ENCODE measurements around the gene HSP90B1.
A peak's percentile ranks its signal among the peaks of the same experiment; 100 is the strongest.

The HSP90B1 gene

DNA sequence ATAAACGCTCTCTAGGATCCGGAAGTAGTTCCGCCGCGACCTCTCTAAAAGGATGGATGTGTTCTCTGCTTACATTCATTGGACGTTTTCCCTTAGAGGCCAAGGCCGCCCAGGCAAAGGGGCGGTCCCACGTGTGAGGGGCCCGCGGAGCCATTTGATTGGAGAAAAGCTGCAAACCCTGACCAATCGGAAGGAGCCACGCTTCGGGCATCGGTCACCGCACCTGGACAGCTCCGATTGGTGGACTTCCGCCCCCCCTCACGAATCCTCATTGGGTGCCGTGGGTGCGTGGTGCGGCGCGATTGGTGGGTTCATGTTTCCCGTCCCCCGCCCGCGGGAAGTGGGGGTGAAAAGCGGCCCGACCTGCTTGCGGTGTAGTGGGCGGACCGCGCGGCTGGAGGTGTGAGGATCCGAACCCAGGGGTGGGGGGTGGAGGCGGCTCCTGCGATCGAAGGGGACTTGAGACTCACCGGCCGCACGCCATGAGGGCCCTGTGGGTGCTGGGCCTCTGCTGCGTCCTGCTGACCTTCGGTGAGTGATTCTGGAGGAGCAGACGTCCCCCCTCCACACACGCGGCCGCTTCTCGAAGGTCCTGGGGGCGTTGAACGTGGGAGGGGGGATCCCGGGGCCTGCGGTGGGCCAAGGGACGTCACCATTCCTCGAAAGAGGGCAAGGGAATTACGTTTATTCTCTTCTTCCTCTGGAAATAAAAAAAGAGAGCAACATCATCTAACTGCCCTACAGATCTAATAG, at the start of gene HSP90B1:
Gene HSP90B1 (plus strand): TSS at position 377 of the 753 bp plus-strand sequence. CDS start 106 bp downstream, at position 483.
- DNase-seq = peak; percentile 100

DNA sequence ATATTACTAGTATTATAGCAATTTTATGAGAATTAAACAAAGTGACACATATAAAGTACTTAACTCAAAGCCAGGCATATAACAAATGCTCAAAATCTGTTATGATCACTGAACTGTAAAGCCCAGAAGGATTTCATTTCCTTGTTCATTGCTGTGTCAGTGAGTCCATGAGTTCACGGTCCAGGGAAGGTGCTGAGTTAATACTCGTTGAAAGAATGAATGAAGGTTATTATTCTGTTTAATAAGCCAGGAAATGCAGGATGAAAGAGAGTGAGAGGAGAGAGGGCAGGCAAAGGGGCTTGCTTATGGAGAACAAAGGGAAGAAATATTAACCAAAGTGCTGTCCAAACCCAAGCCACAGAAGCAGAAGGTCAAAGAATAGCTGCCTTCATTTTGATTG, 48.9 kb upstream of the HSP90B1 start:
- no peak for DNase-seq

DNA sequence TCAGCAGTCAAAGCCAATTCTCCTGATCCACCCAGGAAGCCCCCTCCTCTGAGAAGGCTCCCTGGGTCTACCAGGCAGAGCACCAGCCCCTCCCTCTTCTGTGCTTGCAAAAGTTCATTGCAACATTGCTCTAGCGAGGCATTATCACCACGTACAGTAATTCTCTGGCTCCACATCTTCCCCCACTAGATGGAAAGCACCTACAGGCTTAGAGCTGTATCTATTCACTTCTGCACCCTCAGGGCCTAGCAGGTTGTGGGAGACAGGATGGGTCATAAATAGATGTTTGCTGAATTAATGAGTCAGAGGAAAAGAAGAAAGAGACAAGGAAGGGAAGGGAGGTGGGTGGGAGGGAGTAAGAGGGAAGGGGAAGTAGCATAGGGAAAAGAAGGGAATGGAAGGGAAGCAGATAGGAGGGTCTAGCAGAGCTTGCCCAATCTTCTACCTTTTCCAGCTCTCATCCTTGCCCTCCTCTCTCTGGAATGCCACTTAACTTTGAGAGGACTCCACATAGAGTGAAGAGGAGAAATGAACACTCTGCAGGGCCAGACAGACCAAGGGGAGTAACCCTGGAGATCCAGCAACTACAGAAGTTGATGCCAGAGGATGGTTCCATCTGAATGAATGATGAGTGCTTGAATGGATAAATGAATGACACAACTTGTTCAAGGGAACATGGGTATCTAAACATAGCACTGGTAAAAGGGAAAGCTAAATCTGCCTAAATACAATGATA, 47.2 kb upstream of the HSP90B1 start:
- no peak for DNase-seq

DNA sequence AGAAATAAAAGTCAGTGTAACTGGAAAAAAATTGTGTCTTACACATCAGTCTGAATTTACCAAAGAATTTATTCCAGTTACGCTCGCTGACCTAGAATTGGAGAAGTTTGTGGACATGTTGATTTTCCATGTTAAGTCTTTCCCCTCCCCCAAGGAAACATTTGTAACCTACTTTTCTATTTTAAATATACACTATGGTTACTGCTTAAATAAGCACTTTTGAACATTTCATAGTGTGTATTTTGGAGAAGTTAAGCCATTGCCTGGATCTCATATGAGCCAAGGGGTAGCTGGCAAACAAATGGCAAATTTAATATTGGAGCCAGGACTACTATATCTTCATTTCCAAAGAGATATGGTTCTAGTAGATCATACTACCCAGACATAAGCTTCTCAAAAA, 46.3 kb upstream of the HSP90B1 start:
- no peak for DNase-seq

DNA sequence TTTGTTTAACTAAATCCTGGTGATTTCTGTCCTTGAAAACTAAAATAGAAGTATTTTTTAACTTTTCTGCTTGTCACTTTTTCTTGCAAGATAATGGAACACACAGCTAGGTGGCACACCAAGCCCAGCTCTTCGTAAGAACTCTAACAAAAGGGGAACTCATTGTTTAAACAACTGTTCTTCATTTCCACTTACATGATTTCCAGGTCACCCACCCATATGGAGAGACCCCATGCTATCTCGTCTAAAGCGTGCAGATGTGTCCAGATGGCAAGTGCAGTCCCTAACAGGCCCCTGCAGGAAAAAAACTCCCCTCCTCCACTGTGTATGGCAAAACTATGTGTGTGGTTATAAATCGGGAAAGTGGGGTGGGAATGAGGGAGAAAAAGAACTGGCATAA, 45.9 kb upstream of the HSP90B1 start:
- DNase-seq = peak; percentile 43 to 56

DNA sequence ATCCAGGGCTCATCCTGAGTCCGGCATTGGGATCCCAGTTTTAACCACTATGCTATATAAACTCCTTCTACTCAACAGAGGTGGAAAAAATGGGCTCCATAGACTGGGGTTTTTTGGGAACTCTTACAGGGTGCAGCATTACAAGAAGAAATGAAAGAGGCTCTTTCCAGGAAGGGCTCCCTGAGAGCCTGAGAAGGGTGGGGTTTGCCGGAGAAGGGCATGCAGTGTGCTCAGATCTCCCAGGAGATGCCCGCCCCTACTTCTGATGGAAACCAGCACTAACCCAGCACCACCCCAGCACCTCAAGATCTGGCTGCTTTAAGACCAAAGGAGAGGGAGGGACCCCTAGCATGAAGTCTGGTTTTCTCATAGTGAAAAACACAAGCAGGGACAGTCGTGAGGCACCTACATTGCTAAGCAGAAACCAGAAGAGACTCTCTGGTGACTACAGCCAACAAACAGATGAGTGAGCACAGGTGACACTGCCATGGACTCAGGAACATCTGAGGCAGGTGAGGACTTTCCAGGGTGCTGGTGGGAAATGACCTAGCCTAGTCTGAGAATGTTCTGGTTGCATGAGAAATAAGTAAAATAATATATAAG, 43.9 kb upstream of the HSP90B1 start:
- no peak for DNase-seq

DNA sequence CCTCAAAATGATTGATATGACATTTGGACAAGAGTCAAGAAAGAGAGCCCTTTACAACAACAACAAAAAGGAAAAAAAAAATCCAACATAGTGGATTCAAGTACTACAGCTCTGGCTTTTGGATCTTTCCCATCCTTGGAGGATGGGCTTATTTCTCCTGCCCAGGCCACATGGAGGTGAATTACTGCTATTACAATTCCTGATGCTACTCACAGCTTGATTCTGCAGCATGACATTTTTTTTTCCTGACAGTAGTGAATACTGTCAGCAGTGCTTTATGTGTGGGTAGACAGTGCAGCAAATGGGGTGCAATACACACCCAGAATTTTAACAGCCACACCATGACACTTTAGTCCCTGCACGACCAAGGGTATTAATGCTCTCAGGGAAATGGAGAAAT, 42.5 kb upstream of the HSP90B1 start:
- no peak for DNase-seq

DNA sequence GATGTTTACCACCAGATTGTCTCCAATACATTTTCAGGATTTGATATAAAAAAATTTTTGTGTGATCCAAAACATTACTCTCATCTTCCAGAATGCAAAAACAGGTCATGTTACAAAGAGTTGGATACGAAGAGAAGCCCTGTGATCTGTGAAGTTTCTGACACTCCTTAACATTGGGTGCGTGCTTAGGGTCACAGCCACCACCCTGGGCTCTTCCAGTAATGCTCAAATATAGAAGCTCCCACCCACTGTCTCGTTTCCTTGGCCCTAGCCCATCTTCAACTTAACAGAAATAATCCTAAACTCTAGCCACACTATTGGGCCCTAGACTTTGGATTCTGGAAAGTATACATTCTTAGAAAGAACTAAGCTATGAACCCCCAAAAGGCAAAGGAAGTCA, 32.9 kb upstream of the HSP90B1 start:
- no peak for DNase-seq

DNA sequence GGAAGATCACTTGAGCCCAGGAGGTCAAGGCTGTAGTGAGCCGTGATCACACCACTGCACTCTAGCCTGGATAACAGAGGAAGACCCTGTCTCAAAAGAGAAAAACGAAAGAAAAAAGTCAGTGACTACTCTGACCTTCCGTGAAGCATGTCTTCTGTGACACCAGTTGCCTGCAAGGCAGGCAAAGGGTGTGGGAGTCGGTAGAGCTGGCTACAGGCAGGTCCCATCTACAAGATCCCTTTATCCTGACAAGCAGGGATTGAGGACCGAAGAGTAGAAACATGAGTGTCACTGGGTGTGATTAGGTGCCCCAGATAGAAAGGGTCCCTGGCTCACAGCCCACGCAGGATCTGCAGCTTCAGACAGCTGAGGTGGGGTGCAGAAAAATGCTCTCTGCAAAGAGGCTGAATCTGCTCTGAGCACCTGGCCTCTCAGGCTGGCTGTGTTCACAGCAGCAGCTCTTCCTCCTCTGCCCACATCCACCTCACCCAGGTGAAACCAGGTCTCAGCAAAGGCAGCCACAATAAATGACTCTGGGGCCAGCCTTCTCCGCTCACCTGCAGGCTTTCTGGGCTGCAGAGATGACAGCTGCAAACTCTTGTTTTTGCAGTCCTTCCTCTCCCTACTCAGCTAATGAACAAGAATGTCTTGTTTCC, 28.6 kb upstream of the HSP90B1 start:
- peak; percentile 53 to 55 for DNase-seq

DNA sequence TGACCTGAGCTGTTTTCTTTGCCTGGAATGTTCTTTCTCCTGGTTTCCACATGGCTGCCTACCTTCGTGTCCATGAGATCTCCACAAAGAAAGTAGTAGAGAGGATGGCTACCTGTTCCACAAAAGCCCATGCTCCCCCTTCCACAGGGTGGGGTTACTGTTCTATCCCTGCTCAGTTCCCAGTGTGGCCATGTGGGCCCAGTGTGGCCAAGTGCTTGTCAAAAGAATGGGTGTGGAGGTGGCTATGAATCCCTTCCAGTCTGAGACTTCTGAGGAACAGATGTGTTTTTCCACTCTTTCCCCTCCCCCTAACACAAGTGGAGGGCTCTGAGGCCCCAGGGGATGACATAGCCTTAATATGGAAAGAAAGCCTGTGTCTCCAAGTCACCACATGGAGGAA, 26.2 kb upstream of the HSP90B1 start:
- no peak for DNase-seq

DNA sequence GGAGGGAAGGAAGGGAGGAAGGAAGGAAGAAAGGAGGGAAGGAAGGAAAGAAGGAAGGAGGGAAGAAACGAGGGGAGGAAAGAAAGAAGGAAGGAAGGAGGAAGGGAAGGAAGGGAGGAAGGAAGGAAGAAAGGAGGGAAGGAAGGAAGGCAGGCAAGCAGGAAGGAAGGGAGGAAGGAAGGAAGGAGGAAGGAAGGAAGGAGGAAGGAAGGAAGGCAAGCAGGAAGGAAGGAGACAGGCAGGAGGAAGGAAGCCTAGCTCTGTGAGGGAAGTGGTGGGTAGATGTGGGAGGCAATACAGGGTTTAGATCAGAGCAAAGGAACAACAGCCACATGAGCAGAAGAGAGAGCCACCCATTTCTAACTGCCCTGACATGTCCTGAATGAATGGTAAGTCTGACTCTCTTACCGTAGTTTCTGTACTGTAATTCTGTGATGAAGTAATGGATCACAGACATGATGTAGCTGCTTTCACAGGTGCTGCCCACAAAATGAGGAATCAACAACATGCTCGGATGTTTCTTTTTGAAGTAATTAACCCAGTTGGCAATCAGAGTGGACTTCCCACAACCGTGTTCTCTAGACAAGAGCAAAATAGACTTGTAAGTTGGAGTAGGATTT, 24.4 kb upstream of the HSP90B1 start:
- no peak for DNase-seq

DNA sequence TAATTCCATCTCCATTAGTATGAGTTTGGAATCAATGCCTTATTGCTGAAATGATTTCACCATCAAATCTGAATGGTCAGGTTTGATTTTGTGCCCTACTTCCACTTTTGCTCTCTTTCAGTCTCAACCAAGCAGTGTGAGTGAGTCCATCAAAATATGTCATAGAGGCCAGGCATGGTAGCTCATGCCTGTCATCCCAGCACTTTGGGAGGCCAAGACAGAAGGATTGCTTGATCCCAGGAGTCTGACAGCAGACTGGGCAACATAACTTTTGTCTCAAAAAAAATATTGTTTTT, 22.0 kb upstream of the HSP90B1 start:
- DNase-seq = no peak

DNA sequence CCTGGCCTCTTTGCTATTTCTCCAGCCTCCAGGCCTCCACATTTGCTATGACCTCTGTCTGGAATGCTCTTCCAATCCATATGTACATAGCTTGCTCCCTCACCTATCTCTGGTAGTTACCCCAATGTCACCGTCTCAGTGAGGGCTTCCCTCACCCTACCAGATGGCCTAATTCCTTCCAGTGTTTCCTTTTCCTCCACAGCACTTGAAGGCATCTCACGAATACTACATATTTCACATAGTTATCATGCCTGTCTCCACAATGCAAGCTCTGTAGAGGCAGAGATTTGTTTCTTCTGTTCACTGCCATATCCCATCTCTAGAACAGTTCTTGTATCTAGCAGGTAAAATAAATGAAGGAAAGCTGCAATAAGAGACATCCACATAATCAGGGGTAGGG, 21.3 kb upstream of the HSP90B1 start:
- no peak for DNase-seq

DNA sequence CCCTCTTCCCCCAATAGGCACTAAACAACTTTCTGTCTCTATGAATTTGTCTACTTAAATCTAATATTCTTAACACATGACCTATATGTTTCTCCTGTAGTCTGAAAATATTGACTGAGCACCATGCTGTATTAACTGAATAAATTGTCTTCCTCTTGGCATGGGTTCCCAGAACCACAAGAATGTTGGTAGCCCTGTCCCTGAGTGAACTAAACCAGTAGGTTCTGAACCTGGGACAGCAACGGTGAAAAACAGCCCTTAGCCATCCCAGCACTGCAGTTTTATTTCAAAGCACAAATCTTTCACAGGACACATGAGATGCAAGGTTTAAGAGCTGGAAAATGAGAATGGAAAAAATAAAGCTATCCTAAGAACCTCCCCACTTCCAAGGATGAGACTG, 20.4 kb upstream of the HSP90B1 start:
- no peak for DNase-seq

DNA sequence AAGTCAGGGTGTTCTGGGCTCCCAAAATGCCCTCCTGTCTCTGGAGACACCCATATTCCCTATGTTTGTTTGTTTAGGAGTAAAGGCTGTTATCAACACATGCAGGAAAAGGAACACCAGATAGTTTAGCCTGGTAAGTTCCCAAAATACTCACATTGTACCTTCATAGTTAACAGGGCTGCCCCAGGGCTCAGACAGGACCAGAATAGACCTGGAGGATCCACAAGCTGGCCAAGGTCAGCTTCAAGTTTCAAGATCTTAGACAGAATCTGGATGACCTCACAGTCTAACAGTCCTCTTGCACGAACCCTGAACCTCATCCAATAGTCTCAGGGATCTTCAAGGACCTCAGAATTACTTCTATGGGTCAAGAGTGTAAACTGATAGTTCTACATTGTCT, 18.1 kb upstream of the HSP90B1 start:
- no peak for DNase-seq

DNA sequence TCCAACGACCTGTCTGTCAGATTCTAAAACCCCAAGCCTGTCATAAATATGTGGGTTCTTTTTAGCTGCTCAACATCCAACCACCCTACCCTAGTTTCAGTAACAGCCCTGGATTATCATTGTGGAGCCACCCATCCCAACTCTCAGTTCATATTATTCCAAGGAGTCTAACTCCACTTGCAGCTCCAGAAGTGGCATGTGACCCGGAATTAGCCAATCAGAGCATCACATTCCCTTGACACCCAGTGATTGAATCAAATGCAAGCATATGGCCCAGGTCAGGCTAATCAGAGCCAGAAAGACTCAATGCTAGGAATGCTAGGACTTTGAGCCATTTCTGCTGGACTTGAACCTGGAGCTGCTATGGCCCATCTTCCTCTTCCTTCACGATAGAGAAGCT, 17.1 kb upstream of the HSP90B1 start:
- DNase-seq = no peak

DNA sequence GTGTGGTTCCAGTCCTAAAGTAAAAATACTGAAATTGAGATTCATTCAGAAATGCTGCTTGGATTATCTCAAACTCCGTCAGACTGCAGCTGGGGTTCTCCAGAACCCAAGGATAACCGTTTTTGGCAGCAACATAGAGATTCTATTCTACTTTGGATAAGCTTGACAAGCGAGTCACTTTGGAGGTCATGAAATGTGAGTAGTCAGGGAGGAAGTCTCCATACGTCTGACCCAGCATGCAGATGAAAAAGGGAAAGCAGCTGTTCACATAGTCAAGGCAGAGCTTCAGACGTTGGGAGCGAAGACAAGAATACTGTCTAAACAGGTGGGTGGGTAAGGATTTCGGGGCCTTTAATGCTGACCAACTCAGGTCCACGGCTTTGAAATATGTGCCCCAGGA, 14.9 kb upstream of the HSP90B1 start:
- no peak for DNase-seq

DNA sequence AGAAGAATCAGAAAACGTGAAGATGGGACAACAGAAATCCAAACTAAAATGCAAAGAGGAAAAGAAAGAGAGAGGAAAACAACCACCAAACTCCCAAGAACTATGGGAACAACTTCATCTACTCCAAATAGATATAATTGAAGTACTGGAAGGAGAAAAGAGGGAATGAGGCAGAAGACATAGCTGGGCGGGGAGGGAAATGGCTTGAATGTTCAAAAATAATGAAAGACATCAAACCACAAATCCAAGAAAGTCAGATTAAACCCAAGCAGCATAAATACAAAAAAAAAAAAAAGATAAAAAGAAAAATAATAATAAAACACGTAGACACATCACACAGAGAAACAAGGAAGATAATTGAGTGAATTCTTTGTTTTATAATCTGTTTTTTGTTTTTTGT, 12.3 kb upstream of the HSP90B1 start:
- DNase-seq = no peak

DNA sequence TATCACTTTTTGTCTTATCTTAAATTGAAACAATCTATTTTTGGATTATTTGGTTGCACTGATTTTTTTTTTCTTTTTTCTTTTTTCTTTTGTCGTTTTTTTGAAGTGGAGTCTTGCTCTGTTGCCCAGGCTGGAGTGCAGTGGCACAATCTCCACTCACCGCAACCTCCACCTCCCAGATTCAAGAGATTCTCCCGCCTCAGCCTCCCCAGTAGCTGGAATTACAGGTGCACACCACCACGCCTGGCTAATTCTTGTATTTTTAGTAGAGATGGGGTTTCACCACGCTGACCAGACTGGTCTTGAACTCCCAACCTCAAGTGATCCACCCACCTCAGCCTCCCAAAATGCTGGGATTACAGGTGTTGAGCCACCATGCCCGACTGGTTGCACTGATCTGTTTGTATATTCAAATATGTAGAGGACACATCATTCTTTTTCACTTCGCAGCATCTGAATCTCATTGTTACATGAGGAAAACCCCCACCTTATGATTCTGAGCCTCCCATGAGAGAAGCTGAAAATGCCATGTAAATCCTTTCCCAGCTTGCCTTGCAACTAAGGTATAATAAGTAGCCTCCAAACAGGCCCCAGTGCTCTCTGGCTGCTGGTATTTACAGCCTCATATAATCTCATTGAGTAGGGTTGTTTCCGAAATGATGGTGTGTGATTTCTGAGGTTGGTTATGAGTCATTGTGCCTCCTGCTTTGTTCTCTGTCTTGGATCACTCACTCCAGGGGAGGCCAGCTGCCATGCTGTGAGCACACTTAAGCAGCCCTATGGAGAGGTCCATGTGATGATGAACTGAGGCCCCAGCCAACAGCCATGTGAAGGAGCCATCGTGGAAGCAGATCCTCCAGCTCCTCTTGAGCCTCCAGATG, 5.2 kb upstream of the HSP90B1 start:
- DNase-seq = peak in 1 of 2 donors; percentile 25

DNA sequence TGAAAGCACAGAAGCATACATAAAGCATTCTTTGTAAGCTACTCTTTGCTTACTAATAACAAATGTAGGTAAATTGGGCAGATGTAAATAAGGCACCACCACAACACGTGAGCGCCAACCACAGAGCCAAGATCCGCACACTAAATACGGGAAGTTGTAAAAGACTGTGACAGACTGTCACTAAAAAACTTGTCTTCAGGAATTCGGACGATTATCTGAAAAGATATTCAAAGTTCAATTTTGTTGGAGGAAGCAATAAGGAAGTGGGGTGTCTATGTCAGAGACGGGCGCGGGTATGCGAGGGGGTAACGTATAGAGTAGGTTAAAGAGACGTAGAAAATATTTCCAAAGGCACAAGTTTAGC, 1.5 kb upstream of the HSP90B1 start:
- DNase-seq = peak; percentile 59 to 63

DNA sequence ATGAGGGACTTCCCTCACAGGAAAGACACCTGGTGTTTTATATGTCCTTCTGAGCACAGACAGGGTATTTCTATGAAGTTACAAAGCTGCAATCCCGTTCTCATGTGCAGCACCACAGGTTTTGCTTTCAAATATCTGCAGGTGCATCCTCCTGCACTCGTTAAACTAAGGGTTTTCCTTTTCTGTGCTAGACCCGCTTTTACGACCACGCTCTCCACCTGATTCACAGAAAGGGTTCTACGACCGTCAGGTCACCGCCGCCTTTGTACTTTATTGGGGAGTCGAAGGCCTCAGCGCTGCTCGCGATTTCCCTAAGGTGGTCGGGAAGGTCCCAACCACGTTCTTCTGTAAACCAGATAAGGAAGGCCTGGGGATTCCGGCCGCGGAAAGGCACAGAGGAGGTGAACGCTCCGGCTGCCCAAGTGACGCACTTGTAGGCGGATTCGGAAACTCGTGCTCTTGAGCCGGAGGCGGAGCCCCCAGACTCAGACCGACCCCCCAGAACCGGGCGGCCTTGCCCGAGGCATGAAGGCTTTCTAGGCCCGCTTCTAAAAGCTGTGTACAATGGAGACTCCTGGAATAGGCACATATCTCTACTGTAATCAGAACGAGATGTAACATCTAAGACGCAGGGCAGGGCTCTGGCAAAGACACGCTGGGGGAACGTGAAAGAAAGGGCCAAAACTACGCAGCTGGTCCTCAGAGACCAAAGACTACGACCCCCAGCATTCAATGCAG, 995 bp upstream of the HSP90B1 start:
- peak; percentile 88 to 89 for DNase-seq

DNA sequence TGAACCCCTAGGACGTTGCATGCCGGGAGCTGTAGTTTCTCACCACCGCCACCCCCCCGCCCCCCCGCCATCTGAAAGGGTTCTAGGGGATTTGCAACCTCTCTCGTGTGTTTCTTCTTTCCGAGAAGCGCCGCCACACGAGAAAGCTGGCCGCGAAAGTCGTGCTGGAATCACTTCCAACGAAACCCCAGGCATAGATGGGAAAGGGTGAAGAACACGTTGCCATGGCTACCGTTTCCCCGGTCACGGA, 501 bp upstream of the HSP90B1 start:
- no peak for DNase-seq
